Common myeloid progenitor, CD34-positive (primary cell): ENCODE data around the gene GALC.

Experiments
- CTCF ChIA-PET: fragments of 350-600 bp; sonication (Branson Sonifier 250); formaldehyde crosslinking; loops from one replicate; lab custom pipeline; 2021; ENCODE audit warnings: antibody characterized with exemption; lab: Charles Lee
- POLR2A ChIA-PET: fragments of 350-600 bp; sonication (Branson Sonifier 250); formaldehyde crosslinking; loops from one replicate; lab custom pipeline; 2021; ENCODE audit warnings: antibody characterized with exemption; lab: Charles Lee
- DNase-seq, 3 donors: peaks; one replicate each; pipeline versions ENCODE4 v3.0.0 to v3.0.0-alpha.2; 2013
- H3K27ac ChIP-seq, 2 experiments: 1 replicate in 1 of 2; 2 replicates in 1 of 2; pipeline ENCODE4 v1.7.0; 2013; ENCODE audit warnings: inconsistent platforms in 2 of 2, low read length in 2 of 2, mild to moderate bottlenecking in 2 of 2, low read depth in 1 of 2, moderate library complexity in 1 of 2; ENCODE audit not compliant: severe bottlenecking in 2 of 2, insufficient read depth in 1 of 2, poor library complexity in 1 of 2
- H3K27me3 ChIP-seq, 5 experiments: replicated peaks in 2 of 5; 1 replicate in 3 of 5; 2 replicates in 2 of 5; pipeline versions ENCODE4 v1.6.1 to v1.7.0; 2013; ENCODE audit warnings: low read length in 4 of 5, mild to moderate bottlenecking in 2 of 5, moderate library complexity in 2 of 5, inconsistent platforms in 1 of 5; ENCODE audit not compliant: insufficient read depth in 5 of 5, control insufficient read depth in 4 of 5
- H3K36me3 ChIP-seq, 4 experiments: 1 replicate in 2 of 4; 2 replicates in 2 of 4; pipeline versions ENCODE4 v1.6.1 to v1.7.0; 2013; ENCODE audit warnings: low read length in 3 of 4, control low read depth in 1 of 4, mild to moderate bottlenecking in 1 of 4; ENCODE audit not compliant: control insufficient read depth in 4 of 4, insufficient read depth in 4 of 4
- H3K4me1 ChIP-seq, 4 experiments: 1 replicate in 3 of 4; 2 replicates in 1 of 4; pipeline versions ENCODE4 v1.6.1 to v1.7.1; 2013; ENCODE audit warnings: low read length in 3 of 4, mild to moderate bottlenecking in 3 of 4, control low read depth in 1 of 4, inconsistent platforms in 1 of 4, moderate library complexity in 1 of 4; ENCODE audit not compliant: control insufficient read depth in 4 of 4, insufficient read depth in 4 of 4; ENCODE audit errors: control extremely low read depth in 1 of 4
- H3K4me3 ChIP-seq, 7 experiments: 1 replicate in 4 of 7; 2 replicates in 3 of 7; pipeline versions ENCODE4 v1.5.1 to v1.7.0; 2013; ENCODE audit warnings: mild to moderate bottlenecking in 7 of 7, low read length in 6 of 7, moderate library complexity in 6 of 7, inconsistent platforms in 2 of 7, low read depth in 2 of 7, control low read depth in 1 of 7; ENCODE audit not compliant: insufficient read depth in 4 of 7, control insufficient read depth in 1 of 7; ENCODE audit errors: extremely low read depth in 1 of 7
- H3K9me3 ChIP-seq, 5 experiments: 1 replicate in 4 of 5; 2 replicates in 1 of 5; pipeline versions ENCODE4 v1.6.1 to v1.7.1; 2013; ENCODE audit warnings: low read length in 4 of 5, mild to moderate bottlenecking in 2 of 5, inconsistent platforms in 1 of 5, low read depth in 1 of 5, moderate library complexity in 1 of 5; ENCODE audit not compliant: control insufficient read depth in 4 of 5, insufficient read depth in 2 of 5; ENCODE audit errors: control extremely low read depth in 1 of 5
- WGBS: methylation state at CpG from one replicate; pipeline ENCODE4 v1.1.5; 2013; ENCODE audit not compliant: insufficient coverage; 5-methylcytosine and 5-hydroxymethylcytosine counted together

Gene GALC

GRCh38 chr14:87940382-87940781 lies 52.6 kb downstream of the GALC start:
- DNase-seq: no peak
- Histone ChIP-seq H3K4me1 (no peaks in the 10 kb centered on the region), H3K36me3 (peaks cover 0 to 20% (median 10%) of the 10 kb centered on the region in 4 experiments), H3K9me3 (no peaks in the 10 kb centered on the region), H3K27me3 (no peaks in the 10 kb centered on the region), H3K27ac (no peak overlapping the region), H3K4me3 (no peak overlapping the region)
- WGBS: 100% methylated on average over 1 of the region's 3 CpGs
- ChIA-PET POLR2A (no interaction called here), CTCF (interaction anchor here (1.7 kb wide), 1 partner anchor 12 kb away, joined by 7 read pairs; no protein-coding TSS in a partner anchor)

- Histone ChIP-seq H3K4me3 (no peak overlapping the region), H3K27me3 (no peaks in the 10 kb centered on the region), H3K9me3 (no peaks in the 10 kb centered on the region), H3K27ac (no peak overlapping the region), H3K36me3 (peaks cover 0 to 14% (median 8%) of the 10 kb centered on the region in 4 experiments), H3K4me1 (no peaks in the 10 kb centered on the region)
- DNase-seq: no peak
- CTCF ChIA-PET: interaction anchor here (0.7 to 4.0 kb wide), 2 partner anchors 10 to 40 kb away, joined by 3 to 19 read pairs; no protein-coding TSS in a partner anchor
- POLR2A ChIA-PET: no interaction called here
- 100% methylated on average over 1 of the region's 1 CpG for WGBS
Measured at GRCh38 chr14:87935886-87936285, 57.1 kb downstream of the GALC start.

- Histone ChIP-seq H3K27ac (no peak overlapping the region), H3K36me3 (peaks cover 0 to 12% (median 6%) of the 10 kb centered on the region in 4 experiments), H3K4me3 (no peak overlapping the region), H3K4me1 (no peaks in the 10 kb centered on the region), H3K9me3 (no peaks in the 10 kb centered on the region), H3K27me3 (no peaks in the 10 kb centered on the region)
- ChIA-PET CTCF (interaction anchor here (0.7 to 4.0 kb wide), 3 partner anchors 9 to 40 kb away, joined by 3 to 19 read pairs (median 3); no protein-coding TSS in a partner anchor), POLR2A (no interaction called here)
- DNase-seq: no peak
- WGBS: 100% methylated on average over 1 of the region's 5 CpGs
Measured at GRCh38 chr14:87935081-87935828, 57.7 kb downstream of the GALC start.

GRCh38 chr14:87934185-87934584 lies 58.8 kb downstream of the GALC start:
- H3K27me3 ChIP-seq: no peaks in the 10 kb centered on the region
- H3K27ac ChIP-seq: no peak overlapping the region
- peaks cover 0 to 10% (median 5%) of the 10 kb centered on the region in 4 experiments for H3K36me3 ChIP-seq
- no peaks in the 10 kb centered on the region for H3K9me3 ChIP-seq
- 100% methylated on average over 2 of the region's 3 CpGs for WGBS
- ChIA-PET CTCF (interaction anchor here (4.0 kb wide), 1 partner anchor 11 kb away, joined by 19 read pairs; no protein-coding TSS in a partner anchor), POLR2A (no interaction called here)
- no peak overlapping the region for H3K4me3 ChIP-seq
- DNase-seq: no peak
- no peaks in the 10 kb centered on the region for H3K4me1 ChIP-seq

GRCh38 chr14:87916886-87917275 lies 76.1 kb downstream of the GALC start:
- no peak for DNase-seq
- Histone ChIP-seq H3K27ac (no peak overlapping the region), H3K4me3 (no peak overlapping the region), H3K27me3 (peaks cover 0 to 6% (median 0%) of the 10 kb centered on the region in 5 experiments), H3K4me1 (no peaks in the 10 kb centered on the region), H3K9me3 (peaks cover 0 to 15% (median 5%) of the 10 kb centered on the region in 5 experiments), H3K36me3 (no peaks in the 10 kb centered on the region)
- ChIA-PET POLR2A (no interaction called here), CTCF (no interaction called here)
- WGBS: 100% methylated on average over 6 of the region's 6 CpGs

- DNase-seq: no peak
- Histone ChIP-seq H3K36me3 (no peaks in the 10 kb centered on the region), H3K4me3 (no peak overlapping the region), H3K27me3 (peaks cover 0 to 6% (median 0%) of the 10 kb centered on the region in 5 experiments), H3K9me3 (peaks cover 0 to 15% (median 5%) of the 10 kb centered on the region in 5 experiments), H3K4me1 (no peaks in the 10 kb centered on the region), H3K27ac (no peak overlapping the region)
- CTCF ChIA-PET: no interaction called here
- POLR2A ChIA-PET: no interaction called here
- 90% methylated on average over 21 of the region's 31 CpGs for WGBS
Measured at GRCh38 chr14:87916103-87916885, 76.7 kb downstream of the GALC start.
